HG03025 (cell line): Measurements from ENCODE around the gene ALX3.

ENCODE experiments used
- ATAC-seq: cut with Tn5 transposase; IDR thresholded peaks from one replicate; pipeline ENCODE4 v1.9.1; 2021; ENCODE audit warnings: mild to moderate bottlenecking, moderate library complexity; ENCODE audit not compliant: unreplicated experiment, low FRiP score

ALX3 gene

GRCh38 chr1:110067479-110067892 is 3.0 kb downstream of the ALX3 start:
- no peak for ATAC-seq

GRCh38 chr1:110065841-110066240 is 4.6 kb downstream of the ALX3 start:
- no peak for ATAC-seq

GRCh38 chr1:110064576-110065337 is 5.7 kb downstream of the ALX3 start:
- ATAC-seq, result no peak

GRCh38 chr1:110063781-110064180 is 6.7 kb downstream of the ALX3 start:
- ATAC-seq, result no peak

GRCh38 chr1:110062612-110063011 is 7.9 kb downstream of the ALX3 start:
- ATAC-seq, result no peak

- no peak for ATAC-seq
Measured at GRCh38 chr1:110061341-110061740, 9.1 kb downstream of the ALX3 start.

- no peak for ATAC-seq
Measured at GRCh38 chr1:110060662-110061060, 9.8 kb downstream of the ALX3 start.

GRCh38 chr1:110060034-110060661 is 10.3 kb downstream of the ALX3 start:
- no peak for ATAC-seq

- no peak for ATAC-seq
Measured at GRCh38 chr1:110059133-110059863, 11.2 kb downstream of the ALX3 start.

- no peak for ATAC-seq
Measured at GRCh38 chr1:110058591-110058990, 11.9 kb downstream of the ALX3 start.

GRCh38 chr1:110057963-110058518 is 12.4 kb downstream of the ALX3 start:
- ATAC-seq, result no peak

- ATAC-seq, result no peak
Measured at GRCh38 chr1:110056776-110057175, 13.7 kb downstream of the ALX3 start.

GRCh38 chr1:110056285-110056683 is 14.2 kb downstream of the ALX3 start:
- ATAC-seq, result no peak

- no peak for ATAC-seq
Measured at GRCh38 chr1:110055493-110056284, 14.8 kb downstream of the ALX3 start.

GRCh38 chr1:110053552-110054428 is 16.7 kb downstream of the ALX3 start:
- no peak for ATAC-seq

- ATAC-seq, result no peak
Measured at GRCh38 chr1:110051262-110051648, 19.2 kb downstream of the ALX3 start.

GRCh38 chr1:110050602-110051261 is 19.7 kb downstream of the ALX3 start:
- ATAC-seq, result no peak

GRCh38 chr1:110049801-110050601 is 20.5 kb downstream of the ALX3 start:
- no peak for ATAC-seq
